Endothelial cell of umbilical vein (primary cell): Measurements from ENCODE around the gene MAP2K5.

Experiments used
- GATA2 ChIP-seq: IDR thresholded peaks from 2 replicates; pipeline ENCODE4 v1.7.0; 2011; ENCODE audit warnings: low read depth, mild to moderate bottlenecking, moderate library complexity, mixed read lengths, low read length; ENCODE audit not compliant: insufficient read length, insufficient read depth
- POLR2A ChIP-seq: IDR thresholded peaks from 2 replicates; pipeline ENCODE4 v1.6.1; 2012; ENCODE audit warnings: low read depth, mild to moderate bottlenecking, control low read depth, low read length
- POLR2AphosphoS5 ChIP-seq: IDR thresholded peaks from 2 replicates; pipeline ENCODE4 v1.6.1; 2012; ENCODE audit warnings: low read depth, mild to moderate bottlenecking, control low read depth, low read length, moderate library complexity; ENCODE audit not compliant: insufficient read depth
- TF ChIP-seq, protein P1 (sequence below), 2 donors: IDR thresholded peaks; 1 replicate in 1 of 2; 2 replicates in 1 of 2; pipeline ENCODE4 v1.5.1; 2011; ENCODE audit warnings: low read length in 2 of 2, mild to moderate bottlenecking in 2 of 2, moderate library complexity in 2 of 2, control low read depth in 1 of 2, inconsistent platforms in 1 of 2, low read depth in 1 of 2; ENCODE audit not compliant: insufficient read depth in 1 of 2; ENCODE audit errors: extremely low read depth in 1 of 2

GRCh38 chr15:67732164-67732563, 189.7 kb downstream of the MAP2K5 start:
- TF ChIP-seq POLR2A (no peak), POLR2AphosphoS5 (no peak), GATA2 (no peak)
- TF ChIP-seq, protein P1, sequence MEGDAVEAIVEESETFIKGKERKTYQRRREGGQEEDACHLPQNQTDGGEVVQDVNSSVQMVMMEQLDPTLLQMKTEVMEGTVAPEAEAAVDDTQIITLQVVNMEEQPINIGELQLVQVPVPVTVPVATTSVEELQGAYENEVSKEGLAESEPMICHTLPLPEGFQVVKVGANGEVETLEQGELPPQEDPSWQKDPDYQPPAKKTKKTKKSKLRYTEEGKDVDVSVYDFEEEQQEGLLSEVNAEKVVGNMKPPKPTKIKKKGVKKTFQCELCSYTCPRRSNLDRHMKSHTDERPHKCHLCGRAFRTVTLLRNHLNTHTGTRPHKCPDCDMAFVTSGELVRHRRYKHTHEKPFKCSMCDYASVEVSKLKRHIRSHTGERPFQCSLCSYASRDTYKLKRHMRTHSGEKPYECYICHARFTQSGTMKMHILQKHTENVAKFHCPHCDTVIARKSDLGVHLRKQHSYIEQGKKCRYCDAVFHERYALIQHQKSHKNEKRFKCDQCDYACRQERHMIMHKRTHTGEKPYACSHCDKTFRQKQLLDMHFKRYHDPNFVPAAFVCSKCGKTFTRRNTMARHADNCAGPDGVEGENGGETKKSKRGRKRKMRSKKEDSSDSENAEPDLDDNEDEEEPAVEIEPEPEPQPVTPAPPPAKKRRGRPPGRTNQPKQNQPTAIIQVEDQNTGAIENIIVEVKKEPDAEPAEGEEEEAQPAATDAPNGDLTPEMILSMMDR (IDR thresholded peaks at IDR 0.05; ENCODE audit: extremely low read depth in 1 of 2, insufficient read depth in 1 of 2, low read depth in 1 of 2, low read length in 2 of 2), result no peak
